HUDEP-2 (cell line): ENCODE measurements around the gene SORCS2.

Experiments
- DNase-seq, 76 experiments: peaks; one replicate each; lab custom pipeline; 2025; ENCODE audit not compliant: unreplicated experiment in 76 of 76; lab: John Stamatoyannopoulos, UW

Gene SORCS2

GRCh38 chr4:7240306-7240705 lies 48.0 kb downstream of the SORCS2 start:
- DNase-seq, result no peak

- no peak for DNase-seq
Observed at GRCh38 chr4:7241597-7242125, 49.3 kb downstream of the SORCS2 start.

GRCh38 chr4:7242766-7243165 lies 50.4 kb downstream of the SORCS2 start:
- DNase-seq, result no peak

- DNase-seq, result no peak
Observed at GRCh38 chr4:7243609-7244330, 51.4 kb downstream of the SORCS2 start.

GRCh38 chr4:7244331-7244665 lies 52.0 kb downstream of the SORCS2 start:
- DNase-seq, result no peak

GRCh38 chr4:7244751-7245320 lies 52.5 kb downstream of the SORCS2 start:
- no peak for DNase-seq

- no peak for DNase-seq
Observed at GRCh38 chr4:7247521-7247920, 55.2 kb downstream of the SORCS2 start.

- no peak for DNase-seq
Observed at GRCh38 chr4:7247946-7248345, 55.6 kb downstream of the SORCS2 start.

- DNase-seq, result no peak
Observed at GRCh38 chr4:7248857-7249256, 56.5 kb downstream of the SORCS2 start.

- DNase-seq, result no peak
Observed at GRCh38 chr4:7251321-7251720, 59.0 kb downstream of the SORCS2 start.

- DNase-seq, result no peak
Observed at GRCh38 chr4:7252051-7252450, 59.7 kb downstream of the SORCS2 start.

GRCh38 chr4:7252510-7253340 lies 60.4 kb downstream of the SORCS2 start:
- DNase-seq, result peak in 1 of 76 experiments; percentile 9

- DNase-seq, result no peak
Observed at GRCh38 chr4:7253341-7253700, 61.0 kb downstream of the SORCS2 start.

- DNase-seq, result no peak
Observed at GRCh38 chr4:7253837-7254236, 61.5 kb downstream of the SORCS2 start.

- no peak for DNase-seq
Observed at GRCh38 chr4:7254736-7255487, 62.6 kb downstream of the SORCS2 start.

GRCh38 chr4:7255488-7255881 lies 63.1 kb downstream of the SORCS2 start:
- no peak for DNase-seq

- no peak for DNase-seq
Observed at GRCh38 chr4:7255996-7256395, 63.7 kb downstream of the SORCS2 start.

- no peak for DNase-seq
Observed at GRCh38 chr4:7256984-7257810, 64.9 kb downstream of the SORCS2 start.

- DNase-seq, result no peak
Observed at GRCh38 chr4:7259039-7259438, 66.7 kb downstream of the SORCS2 start.

- DNase-seq, result no peak
Observed at GRCh38 chr4:7260569-7260968, 68.2 kb downstream of the SORCS2 start.
